ENCODE measurements around the gene CANT1.
A peak's percentile ranks its signal among the peaks of the same experiment; 100 is the strongest.

CANT1 gene

DNA sequence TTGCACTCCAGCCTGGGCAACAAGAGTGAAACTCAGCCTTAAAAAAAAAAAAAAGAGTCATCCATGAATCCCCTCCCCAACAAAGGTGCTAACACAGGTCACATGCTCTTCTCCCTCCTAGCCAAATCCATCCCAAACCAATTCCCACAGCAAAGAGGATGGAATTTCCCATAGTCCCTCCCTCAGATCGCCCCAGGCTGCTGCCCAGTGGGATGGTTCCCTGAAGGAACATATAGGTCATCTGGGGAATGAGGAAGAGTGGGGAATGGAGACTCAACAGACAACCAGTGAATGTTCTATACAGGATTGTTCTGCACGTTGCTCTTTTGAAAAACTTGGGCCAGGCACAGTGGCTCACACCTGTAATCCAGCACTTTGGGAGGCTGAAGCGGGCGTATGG is 48.0 kb downstream of the CANT1 start:
- TF ChIP-seq, protein P1, sequence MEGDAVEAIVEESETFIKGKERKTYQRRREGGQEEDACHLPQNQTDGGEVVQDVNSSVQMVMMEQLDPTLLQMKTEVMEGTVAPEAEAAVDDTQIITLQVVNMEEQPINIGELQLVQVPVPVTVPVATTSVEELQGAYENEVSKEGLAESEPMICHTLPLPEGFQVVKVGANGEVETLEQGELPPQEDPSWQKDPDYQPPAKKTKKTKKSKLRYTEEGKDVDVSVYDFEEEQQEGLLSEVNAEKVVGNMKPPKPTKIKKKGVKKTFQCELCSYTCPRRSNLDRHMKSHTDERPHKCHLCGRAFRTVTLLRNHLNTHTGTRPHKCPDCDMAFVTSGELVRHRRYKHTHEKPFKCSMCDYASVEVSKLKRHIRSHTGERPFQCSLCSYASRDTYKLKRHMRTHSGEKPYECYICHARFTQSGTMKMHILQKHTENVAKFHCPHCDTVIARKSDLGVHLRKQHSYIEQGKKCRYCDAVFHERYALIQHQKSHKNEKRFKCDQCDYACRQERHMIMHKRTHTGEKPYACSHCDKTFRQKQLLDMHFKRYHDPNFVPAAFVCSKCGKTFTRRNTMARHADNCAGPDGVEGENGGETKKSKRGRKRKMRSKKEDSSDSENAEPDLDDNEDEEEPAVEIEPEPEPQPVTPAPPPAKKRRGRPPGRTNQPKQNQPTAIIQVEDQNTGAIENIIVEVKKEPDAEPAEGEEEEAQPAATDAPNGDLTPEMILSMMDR (IDR thresholded peaks at IDR 0.05; ENCODE audit: low read depth, low read length, missing control alignments) = no peak
- no peak overlapping the region for H3K4me3 ChIP-seq (replicated peaks; ENCODE audit: low read depth, low read length)
- DNase-seq (ENCODE audit: extremely low read depth, low read depth) = no peak

GRCh38 chr17:78960928-78961327 is 48.6 kb downstream of the CANT1 start:
- TF ChIP-seq, protein P1 (IDR thresholded peaks at IDR 0.05; ENCODE audit: low read depth, low read length, missing control alignments) = no peak
- DNase-seq (ENCODE audit: extremely low read depth, low read depth) = no peak
- no peak overlapping the region for H3K4me3 ChIP-seq (replicated peaks; ENCODE audit: low read depth, low read length)

DNA sequence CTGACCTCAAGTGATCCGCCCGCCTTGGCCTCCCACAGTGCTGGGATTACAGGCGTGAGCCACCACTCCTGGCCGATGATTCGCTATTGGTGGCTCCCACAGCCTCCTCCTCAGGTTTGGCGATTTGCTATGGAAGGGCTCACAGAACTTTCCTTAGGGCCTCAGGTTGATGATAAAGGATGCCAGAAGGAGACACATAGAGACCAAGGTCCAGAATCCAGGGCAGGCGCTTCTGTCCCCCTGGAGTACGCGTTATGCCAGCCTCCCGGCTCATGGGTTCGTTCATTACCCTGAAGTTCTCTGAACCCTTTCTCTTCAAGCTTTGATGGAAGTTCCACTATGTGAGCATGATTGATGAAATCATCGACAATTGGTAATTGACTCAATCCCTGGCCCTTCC is 49.8 kb downstream of the CANT1 start:
- DNase-seq (ENCODE audit: extremely low read depth, low read depth) = no peak

DNA sequence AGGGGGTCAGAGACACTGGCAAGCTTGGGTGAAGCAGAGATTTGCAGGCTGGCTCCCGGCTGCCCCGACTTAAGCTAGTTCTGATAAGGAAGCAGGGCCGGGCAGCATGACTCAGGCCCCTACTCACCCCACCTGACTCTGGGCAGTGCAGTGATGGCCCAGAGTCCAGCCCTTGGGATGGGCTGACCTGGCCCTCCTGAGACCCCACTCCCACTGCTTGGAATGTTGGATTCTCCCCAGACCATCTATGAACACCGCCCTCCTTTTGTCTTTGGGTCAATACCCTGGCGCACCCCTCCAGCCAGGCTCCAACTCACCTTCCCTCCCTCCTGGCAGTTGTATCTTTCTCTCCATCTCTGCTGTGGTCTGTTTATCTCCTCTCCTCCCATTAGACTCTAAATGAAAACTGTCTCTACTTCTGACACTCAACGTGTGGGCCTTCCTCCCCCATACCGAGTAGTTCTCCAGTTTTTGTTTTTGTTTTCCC is 50.9 kb downstream of the CANT1 start:
- H3K4me3 ChIP-seq (replicated peaks; ENCODE audit: low read depth, low read length) = no peak overlapping the region
- no peak for DNase-seq (ENCODE audit: extremely low read depth, low read depth)
- TF ChIP-seq, protein P1 (IDR thresholded peaks at IDR 0.05; ENCODE audit: low read depth, low read length, missing control alignments) = no peak

More for the DNA sequence above, 49.8 kb downstream of the CANT1 start:
- TF ChIP-seq, protein P1 (IDR thresholded peaks at IDR 0.05; ENCODE audit: low read depth, low read length, missing control alignments) = peak; percentile 4
- no peak overlapping the region for H3K4me3 ChIP-seq (replicated peaks; ENCODE audit: low read depth, low read length)

DNA sequence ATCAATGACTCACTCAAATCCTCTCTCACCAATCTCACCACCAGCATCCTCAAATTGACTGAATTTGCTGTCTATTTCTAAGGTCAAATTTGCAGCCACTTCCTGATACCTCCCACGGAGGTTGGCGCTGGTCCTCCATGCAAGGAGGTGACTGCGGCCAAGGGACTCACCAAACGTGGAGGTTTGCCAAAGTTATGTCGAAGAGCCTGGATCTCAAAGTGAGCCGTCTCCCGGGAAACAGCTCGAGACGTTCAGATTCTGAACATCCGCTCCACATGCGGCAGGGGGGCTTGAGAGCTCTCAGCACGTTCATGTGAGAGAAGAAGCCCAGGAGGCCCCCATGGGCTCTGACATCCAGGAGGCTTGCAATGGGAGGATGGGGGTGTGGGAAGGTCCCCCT is 52.4 kb downstream of the CANT1 start:
- H3K4me3 ChIP-seq (replicated peaks; ENCODE audit: low read depth, low read length) = no peak overlapping the region
- no peak for DNase-seq (ENCODE audit: extremely low read depth, low read depth)
- TF ChIP-seq, protein P1 (IDR thresholded peaks at IDR 0.05; ENCODE audit: low read depth, low read length, missing control alignments) = no peak

DNA sequence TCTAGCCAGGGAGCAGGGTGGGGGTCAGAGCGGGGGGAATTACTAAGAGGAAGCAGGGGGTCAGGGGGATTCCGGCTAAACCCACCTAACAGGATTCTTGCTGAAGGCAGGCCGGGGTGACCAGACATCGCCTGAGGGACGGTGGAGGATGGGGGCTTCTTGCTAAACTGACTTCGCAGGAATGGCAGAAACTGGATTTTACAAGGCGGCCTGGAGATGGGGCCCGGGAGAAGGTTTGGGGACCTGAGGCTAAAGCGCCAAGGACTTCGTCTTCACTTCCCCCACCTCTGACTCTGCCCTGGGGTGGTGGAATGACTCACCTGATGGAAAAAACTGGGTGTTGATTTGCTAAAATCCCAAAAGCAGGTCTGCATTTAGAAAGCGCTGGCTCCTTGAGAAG is 53.3 kb downstream of the CANT1 start:
- no peak for DNase-seq (ENCODE audit: extremely low read depth, low read depth)
- no peak overlapping the region for H3K4me3 ChIP-seq (replicated peaks; ENCODE audit: low read depth, low read length)
- TF ChIP-seq, protein P1 (IDR thresholded peaks at IDR 0.05; ENCODE audit: low read depth, low read length, missing control alignments) = no peak

DNA sequence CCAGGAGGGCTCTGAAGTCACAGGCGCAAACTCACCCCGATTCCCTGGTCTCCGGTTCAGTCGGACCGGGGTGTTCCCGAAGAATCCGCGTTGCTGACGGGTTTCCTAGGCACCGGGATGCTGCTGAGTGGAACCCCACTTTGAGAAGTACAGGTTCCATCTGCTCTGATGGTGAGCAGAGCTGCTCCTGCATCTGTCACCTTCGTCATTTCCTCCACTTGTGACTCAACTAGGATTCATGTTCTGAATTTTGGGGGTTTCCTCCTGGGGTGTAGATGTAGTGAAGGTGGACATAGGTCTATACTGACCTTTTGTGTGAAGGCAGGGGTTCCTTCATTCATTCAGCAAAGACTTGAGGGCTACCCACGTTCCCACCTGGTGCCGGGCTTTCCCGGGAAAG is 54.9 kb downstream of the CANT1 start:
- TF ChIP-seq, protein P1 (IDR thresholded peaks at IDR 0.05; ENCODE audit: low read depth, low read length, missing control alignments) = no peak
- H3K4me3 ChIP-seq (replicated peaks; ENCODE audit: low read depth, low read length) = no peak overlapping the region
- no peak for DNase-seq (ENCODE audit: extremely low read depth, low read depth)
